GM23338 (cell line): Measurements from ENCODE around the gene NCR1. TPM values are rescaled to one million over a fixed set of nuclear protein-coding genes. Genes with fewer than 3 reads are reported as not detected.

Experiments
- ATAC-seq: fragments of 200-7000 bp; cut with Tn5 transposase; 3 replicates; pipeline ENCODE4 v1.9.1; 2020
- DNase-seq: peaks from one replicate; pipeline ENCODE4 v3.0.0-alpha.2; 2015; ENCODE audit warnings: low spot score
- H2AFZ ChIP-seq: fragments of 200-600 bp; sonication (generic); 2 replicates; pipeline ENCODE4 v1.8.0; 2016; ENCODE audit warnings: antibody characterized with exemption, mild to moderate bottlenecking, moderate library complexity
- H3F3A ChIP-seq: fragments of 200-600 bp; sonication (generic); replicated peaks from 2 replicates; pipeline ENCODE4 v1.8.0; 2017; ENCODE audit warnings: antibody characterized with exemption, mixed run types, low read depth
- H3K27ac ChIP-seq: fragments of 200-600 bp; sonication (generic); 2 replicates; pipeline ENCODE4 v1.6.1; 2016; ENCODE audit warnings: low read depth
- H3K27me3 ChIP-seq: fragments of 200-600 bp; sonication (generic); 2 replicates; pipeline ENCODE4 v1.8.0; 2016; ENCODE audit warnings: mild to moderate bottlenecking, mixed run types, moderate library complexity; ENCODE audit not compliant: insufficient read depth
- H3K36me3 ChIP-seq: fragments of 200-600 bp; sonication (generic); 2 replicates; pipeline ENCODE4 v1.8.0; 2016; ENCODE audit warnings: mild to moderate bottlenecking; ENCODE audit not compliant: insufficient read depth
- H3K4me1 ChIP-seq: fragments of 200-600 bp; sonication (generic); 2 replicates; pipeline ENCODE4 v1.8.0; 2016; ENCODE audit warnings: mild to moderate bottlenecking, moderate library complexity; ENCODE audit not compliant: insufficient read depth
- H3K4me2 ChIP-seq: fragments of 200-600 bp; sonication (generic); 2 replicates; pipeline ENCODE4 v1.7.1; 2017; ENCODE audit warnings: mixed run types
- H3K4me3 ChIP-seq: fragments of 200-600 bp; sonication (generic); 2 replicates; pipeline ENCODE4 v1.6.1; 2016; ENCODE audit warnings: mixed run types
- H3K79me2 ChIP-seq: fragments of 200-600 bp; sonication (generic); replicated peaks from 2 replicates; pipeline ENCODE4 v1.8.0; 2017; ENCODE audit warnings: mild to moderate bottlenecking; ENCODE audit not compliant: insufficient read depth
- H3K9me2 ChIP-seq: fragments of 200-600 bp; sonication (generic); 2 replicates; pipeline ENCODE4 v1.8.0; 2017; ENCODE audit not compliant: insufficient read depth
- H4K20me1 ChIP-seq: fragments of 200-600 bp; sonication (generic); replicated peaks from 2 replicates; pipeline ENCODE4 v1.8.0; 2017; ENCODE audit warnings: mild to moderate bottlenecking; ENCODE audit not compliant: insufficient read depth
- H3K27ac Mint-ChIP-seq: 2 replicates; pipeline ENCODE4 v1.8.0; 2020; ENCODE audit warnings: inconsistent platforms, mild to moderate bottlenecking, moderate library complexity, mixed read lengths
- H3K27me3 Mint-ChIP-seq: 3 replicates; pipeline ENCODE4 v1.8.0; 2022; ENCODE audit warnings: low read depth, mild to moderate bottlenecking, moderate library complexity, mixed read lengths, inconsistent platforms; ENCODE audit not compliant: insufficient read depth, poor library complexity
- H3K36me3 Mint-ChIP-seq: 3 replicates; pipeline ENCODE4 v1.8.0; 2021; ENCODE audit warnings: low read depth, mild to moderate bottlenecking, inconsistent platforms, moderate library complexity, mixed read lengths
- H3K4me1 Mint-ChIP-seq: 3 replicates; pipeline ENCODE4 v1.8.0; 2020; ENCODE audit warnings: mild to moderate bottlenecking, inconsistent platforms, mixed read lengths
- H3K4me3 Mint-ChIP-seq: 3 replicates; pipeline ENCODE4 v1.8.0; 2021; ENCODE audit warnings: moderate library complexity, mild to moderate bottlenecking, inconsistent platforms, mixed read lengths
- H3K9me3 Mint-ChIP-seq: 3 replicates; pipeline ENCODE4 v1.8.0; 2020; ENCODE audit warnings: moderate library complexity, mild to moderate bottlenecking, inconsistent platforms, mixed read lengths
- EZH2phosphoT487 ChIP-seq: fragments of 200-600 bp; sonication (generic); IDR thresholded peaks from one replicate; pipeline ENCODE4 v1.8.1; 2018; ENCODE audit warnings: antibody characterized with exemption; ENCODE audit not compliant: unreplicated experiment
- JUNB ChIP-seq: IDR thresholded peaks from one replicate; pipeline ENCODE4 v1.6.1; 2016; ENCODE audit warnings: antibody characterized with exemption; ENCODE audit not compliant: unreplicated experiment
- NANOG ChIP-seq: IDR thresholded peaks from 2 replicates; pipeline ENCODE4 v1.6.1; 2016; ENCODE audit warnings: antibody characterized with exemption, borderline replicate concordance
- REST ChIP-seq: IDR thresholded peaks from one replicate; pipeline ENCODE4 v1.6.1; 2018; ENCODE audit warnings: antibody characterized with exemption; ENCODE audit not compliant: unreplicated experiment
- ZNF331 ChIP-seq: fragments of 250-450 bp; sonication (Bioruptor Pico); IDR thresholded peaks from 2 replicates; pipeline ENCODE4 v1.5.0; 2020; ENCODE audit warnings: low read depth, mild to moderate bottlenecking, moderate library complexity
- polyA plus RNA-seq: library from polyadenylated mRNA; unstranded; fragments of >200 nt; fragmentation: Nextera tagmentation; extraction: Ambion mirVana; gene quantifications from 2 replicates; pipeline ENCODE4 v1.2.1, GENCODE V29; 2016
- total RNA-seq: library from RNA; depleted of rRNA; stranded (reverse); fragments of >200 nt; shearing (Covaris generic); gene quantifications from 2 replicates; pipeline ENCODE4 v1.2.3, GENCODE V29; 2014
- TF ChIP-seq, protein P1 (sequence below): fragments of 250-450 bp; sonication (Bioruptor Pico); IDR thresholded peaks from 2 replicates; pipeline ENCODE4 v1.5.0; 2020; ENCODE audit warnings: mild to moderate bottlenecking, moderate library complexity
- TF ChIP-seq, protein P2 (sequence below), 2 experiments: fragments of 200-600 bp in 1 of 2; sonication (generic) in 1 of 2; conservative IDR thresholded peaks; 2 replicates each; pipeline versions ENCODE4 v1.5.1 to v1.6.1; 2016 to 2017; ENCODE audit warnings: antibody characterized with exemption in 2 of 2, low read depth in 2 of 2, mild to moderate bottlenecking in 2 of 2, moderate library complexity in 1 of 2

Gene NCR1
- total and polyA plus RNA-seq, 2 experiments from 2014 or later = 1.8 to 2.0 TPM

DNA sequence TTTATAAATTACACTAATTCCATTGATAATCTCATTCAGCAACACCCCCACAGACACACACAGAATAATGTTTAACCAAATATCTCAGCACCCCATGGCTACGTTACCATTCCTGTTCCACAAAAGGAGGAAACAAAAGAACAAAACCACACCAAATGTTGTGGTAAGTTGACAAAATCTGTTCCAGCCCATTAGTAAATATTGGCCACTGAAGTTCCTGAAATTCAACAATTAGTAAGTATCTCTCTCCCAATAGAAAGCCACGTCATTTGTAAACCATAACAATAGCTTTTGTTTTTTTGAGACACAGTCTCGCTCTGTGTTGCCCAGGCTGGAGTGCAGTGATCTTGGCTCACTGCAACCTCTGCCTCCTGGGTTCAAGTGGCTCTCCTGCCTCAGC lies 34.3 kb upstream of the NCR1 start:
- no peak overlapping the region for H3K27ac Mint-ChIP-seq

More for the DNA sequence above, 34.3 kb upstream of the NCR1 start:
- DNase-seq (no peak), ATAC-seq (no peak)
- TF ChIP-seq NANOG (no peak), REST (no peak), JUNB (no peak), ZNF331 (CRISPR knock-in tag) (no peak), EZH2phosphoT487 (no peak)
- TF ChIP-seq, protein P1, sequence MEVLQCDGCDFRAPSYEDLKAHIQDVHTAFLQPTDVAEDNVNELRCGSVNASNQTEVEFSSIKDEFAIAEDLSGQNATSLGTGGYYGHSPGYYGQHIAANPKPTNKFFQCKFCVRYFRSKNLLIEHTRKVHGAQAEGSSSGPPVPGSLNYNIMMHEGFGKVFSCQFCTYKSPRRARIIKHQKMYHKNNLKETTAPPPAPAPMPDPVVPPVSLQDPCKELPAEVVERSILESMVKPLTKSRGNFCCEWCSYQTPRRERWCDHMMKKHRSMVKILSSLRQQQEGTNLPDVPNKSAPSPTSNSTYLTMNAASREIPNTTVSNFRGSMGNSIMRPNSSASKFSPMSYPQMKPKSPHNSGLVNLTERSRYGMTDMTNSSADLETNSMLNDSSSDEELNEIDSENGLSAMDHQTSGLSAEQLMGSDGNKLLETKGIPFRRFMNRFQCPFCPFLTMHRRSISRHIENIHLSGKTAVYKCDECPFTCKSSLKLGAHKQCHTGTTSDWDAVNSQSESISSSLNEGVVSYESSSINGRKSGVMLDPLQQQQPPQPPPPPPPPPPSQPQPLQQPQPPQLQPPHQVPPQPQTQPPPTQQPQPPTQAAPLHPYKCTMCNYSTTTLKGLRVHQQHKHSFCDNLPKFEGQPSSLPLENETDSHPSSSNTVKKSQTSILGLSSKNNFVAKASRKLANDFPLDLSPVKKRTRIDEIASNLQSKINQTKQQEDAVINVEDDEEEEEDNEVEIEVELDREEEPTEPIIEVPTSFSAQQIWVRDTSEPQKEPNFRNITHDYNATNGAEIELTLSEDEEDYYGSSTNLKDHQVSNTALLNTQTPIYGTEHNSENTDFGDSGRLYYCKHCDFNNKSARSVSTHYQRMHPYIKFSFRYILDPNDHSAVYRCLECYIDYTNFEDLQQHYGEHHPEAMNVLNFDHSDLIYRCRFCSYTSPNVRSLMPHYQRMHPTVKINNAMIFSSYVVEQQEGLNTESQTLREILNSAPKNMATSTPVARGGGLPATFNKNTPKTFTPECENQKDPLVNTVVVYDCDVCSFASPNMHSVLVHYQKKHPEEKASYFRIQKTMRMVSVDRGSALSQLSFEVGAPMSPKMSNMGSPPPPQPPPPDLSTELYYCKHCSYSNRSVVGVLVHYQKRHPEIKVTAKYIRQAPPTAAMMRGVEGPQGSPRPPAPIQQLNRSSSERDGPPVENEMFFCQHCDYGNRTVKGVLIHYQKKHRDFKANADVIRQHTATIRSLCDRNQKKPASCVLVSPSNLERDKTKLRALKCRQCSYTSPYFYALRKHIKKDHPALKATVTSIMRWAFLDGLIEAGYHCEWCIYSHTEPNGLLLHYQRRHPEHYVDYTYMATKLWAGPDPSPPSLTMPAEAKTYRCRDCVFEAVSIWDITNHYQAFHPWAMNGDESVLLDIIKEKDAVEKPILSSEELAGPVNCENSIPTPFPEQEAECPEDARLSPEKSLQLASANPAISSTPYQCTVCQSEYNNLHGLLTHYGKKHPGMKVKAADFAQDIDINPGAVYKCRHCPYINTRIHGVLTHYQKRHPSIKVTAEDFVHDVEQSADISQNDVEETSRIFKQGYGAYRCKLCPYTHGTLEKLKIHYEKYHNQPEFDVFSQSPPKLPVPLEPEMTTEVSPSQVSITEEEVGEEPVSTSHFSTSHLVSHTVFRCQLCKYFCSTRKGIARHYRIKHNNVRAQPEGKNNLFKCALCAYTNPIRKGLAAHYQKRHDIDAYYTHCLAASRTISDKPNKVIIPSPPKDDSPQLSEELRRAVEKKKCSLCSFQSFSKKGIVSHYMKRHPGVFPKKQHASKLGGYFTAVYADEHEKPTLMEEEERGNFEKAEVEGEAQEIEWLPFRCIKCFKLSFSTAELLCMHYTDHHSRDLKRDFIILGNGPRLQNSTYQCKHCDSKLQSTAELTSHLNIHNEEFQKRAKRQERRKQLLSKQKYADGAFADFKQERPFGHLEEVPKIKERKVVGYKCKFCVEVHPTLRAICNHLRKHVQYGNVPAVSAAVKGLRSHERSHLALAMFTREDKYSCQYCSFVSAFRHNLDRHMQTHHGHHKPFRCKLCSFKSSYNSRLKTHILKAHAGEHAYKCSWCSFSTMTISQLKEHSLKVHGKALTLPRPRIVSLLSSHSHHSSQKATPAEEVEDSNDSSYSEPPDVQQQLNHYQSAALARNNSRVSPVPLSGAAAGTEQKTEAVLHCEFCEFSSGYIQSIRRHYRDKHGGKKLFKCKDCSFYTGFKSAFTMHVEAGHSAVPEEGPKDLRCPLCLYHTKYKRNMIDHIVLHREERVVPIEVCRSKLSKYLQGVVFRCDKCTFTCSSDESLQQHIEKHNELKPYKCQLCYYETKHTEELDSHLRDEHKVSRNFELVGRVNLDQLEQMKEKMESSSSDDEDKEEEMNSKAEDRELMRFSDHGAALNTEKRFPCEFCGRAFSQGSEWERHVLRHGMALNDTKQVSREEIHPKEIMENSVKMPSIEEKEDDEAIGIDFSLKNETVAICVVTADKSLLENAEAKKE = no peak
- TF ChIP-seq, protein P2, sequence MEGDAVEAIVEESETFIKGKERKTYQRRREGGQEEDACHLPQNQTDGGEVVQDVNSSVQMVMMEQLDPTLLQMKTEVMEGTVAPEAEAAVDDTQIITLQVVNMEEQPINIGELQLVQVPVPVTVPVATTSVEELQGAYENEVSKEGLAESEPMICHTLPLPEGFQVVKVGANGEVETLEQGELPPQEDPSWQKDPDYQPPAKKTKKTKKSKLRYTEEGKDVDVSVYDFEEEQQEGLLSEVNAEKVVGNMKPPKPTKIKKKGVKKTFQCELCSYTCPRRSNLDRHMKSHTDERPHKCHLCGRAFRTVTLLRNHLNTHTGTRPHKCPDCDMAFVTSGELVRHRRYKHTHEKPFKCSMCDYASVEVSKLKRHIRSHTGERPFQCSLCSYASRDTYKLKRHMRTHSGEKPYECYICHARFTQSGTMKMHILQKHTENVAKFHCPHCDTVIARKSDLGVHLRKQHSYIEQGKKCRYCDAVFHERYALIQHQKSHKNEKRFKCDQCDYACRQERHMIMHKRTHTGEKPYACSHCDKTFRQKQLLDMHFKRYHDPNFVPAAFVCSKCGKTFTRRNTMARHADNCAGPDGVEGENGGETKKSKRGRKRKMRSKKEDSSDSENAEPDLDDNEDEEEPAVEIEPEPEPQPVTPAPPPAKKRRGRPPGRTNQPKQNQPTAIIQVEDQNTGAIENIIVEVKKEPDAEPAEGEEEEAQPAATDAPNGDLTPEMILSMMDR (conservative IDR thresholded peaks at IDR 0.05; ENCODE audit: low read depth in 2 of 2) = no peak
- H3K4me1 Mint-ChIP-seq = no peaks in the 10 kb centered on the region
- H3K79me2 ChIP-seq = no peaks in the 10 kb centered on the region
- no peak overlapping the region for H3K4me2 ChIP-seq
- H3K4me3 ChIP-seq = no peak overlapping the region
- no peaks in the 10 kb centered on the region for H3K36me3 ChIP-seq
- no peaks in the 10 kb centered on the region for H3K27me3 Mint-ChIP-seq
- H3K9me3 Mint-ChIP-seq = peaks cover 81% of the 10 kb centered on the region
- H3K4me3 Mint-ChIP-seq = no peak overlapping the region
- no peak overlapping the region for H3K27ac ChIP-seq
- no peaks in the 10 kb centered on the region; the same call in 1 of the 2 replicates for H3F3A ChIP-seq
- H2AFZ ChIP-seq = peak overlapping the region; percentile 43; the same call in 1 of the 2 replicates
- H3K36me3 Mint-ChIP-seq = peaks cover 18% of the 10 kb centered on the region; the same call in 2 of the 3 replicates
- H3K9me2 ChIP-seq = no peaks in the 10 kb centered on the region
- H3K4me1 ChIP-seq = peaks cover 20% of the 10 kb centered on the region
- no peaks in the 10 kb centered on the region for H4K20me1 ChIP-seq
- no peaks in the 10 kb centered on the region for H3K27me3 ChIP-seq
